ENCODE measurements around the gene MYZAP. TPM values are rescaled to one million over a fixed set of nuclear protein-coding genes. Genes with fewer than 3 reads are reported as not detected.

Gene MYZAP
- total and polyA plus RNA-seq, 3 donors from 2014 or later: 3.3 to 6.8 (median 5.6) TPM

- Histone ChIP-seq H3K27me3 (no peaks in the 10 kb centered on the region), H3K27ac (no peak overlapping the region), H3K9me3 (no peaks in the 10 kb centered on the region), H3K36me3 (ENCODE audit: low read depth, missing control alignments) (no peaks in the 10 kb centered on the region), H3K4me3 (no peak overlapping the region), H3K4me1 (peaks cover 14% of the 10 kb centered on the region)
- intact Hi-C loops (cut with DNase I; ENCODE audit: low total_unique reads): no loop called here
- no peak for DNase-seq
- WGBS, 2 donors: 82 to 97% methylated on average over 2 of the region's 2 CpGs
- TF ChIP-seq POLR2A (IDR thresholded peaks at IDR 0.05) (no peak), CTCF (IDR thresholded peaks at IDR 0.05) (no peak)
Observed at GRCh38 chr15:57637846-57638245, 46.1 kb downstream of the MYZAP start.

- intact Hi-C loops (cut with DNase I; ENCODE audit: low total_unique reads): no loop called here
- no peak for TF ChIP-seq CTCF (IDR thresholded peaks at IDR 0.05)
- no peak for TF ChIP-seq POLR2A (IDR thresholded peaks at IDR 0.05)
- Histone ChIP-seq H3K4me3 (no peak overlapping the region), H3K36me3 (ENCODE audit: low read depth, missing control alignments) (no peaks in the 10 kb centered on the region), H3K4me1 (peaks cover 14% of the 10 kb centered on the region), H3K27ac (no peak overlapping the region), H3K27me3 (no peaks in the 10 kb centered on the region), H3K9me3 (no peaks in the 10 kb centered on the region)
- WGBS, 2 donors: 86 to 93% methylated on average over 6 of the region's 6 CpGs
- no peak for DNase-seq
Observed at GRCh38 chr15:57639306-57639705, 47.6 kb downstream of the MYZAP start.

GRCh38 chr15:57640930-57641682 lies 49.4 kb downstream of the MYZAP start:
- Histone ChIP-seq H3K9me3 (no peaks in the 10 kb centered on the region), H3K4me1 (peaks cover under 1% of the 10 kb centered on the region), H3K27me3 (no peaks in the 10 kb centered on the region), H3K4me3 (no peak overlapping the region), H3K27ac (no peak overlapping the region), H3K36me3 (ENCODE audit: low read depth, missing control alignments) (no peaks in the 10 kb centered on the region)
- DNase-seq: no peak
- TF ChIP-seq POLR2A (IDR thresholded peaks at IDR 0.05) (no peak), CTCF (IDR thresholded peaks at IDR 0.05) (peak in 2 of 3 experiments; percentile 16 to 23)
- intact Hi-C loops (cut with DNase I; ENCODE audit: low total_unique reads): no loop called here
- 72 to 81% methylated on average over 8 of the region's 8 CpGs for WGBS, 2 donors

- WGBS, 2 donors: 94% methylated on average over 4 of the region's 4 CpGs
- no peak overlapping the region for H3K27ac ChIP-seq
- H3K27me3 ChIP-seq: no peaks in the 10 kb centered on the region
- H3K36me3 ChIP-seq (ENCODE audit: low read depth, missing control alignments): no peaks in the 10 kb centered on the region
- H3K9me3 ChIP-seq: no peaks in the 10 kb centered on the region
- intact Hi-C loops (cut with DNase I; ENCODE audit: low total_unique reads): no loop called here
- no peak for TF ChIP-seq POLR2A (IDR thresholded peaks at IDR 0.05)
- no peak for TF ChIP-seq CTCF (IDR thresholded peaks at IDR 0.05)
- H3K4me3 ChIP-seq: no peak overlapping the region
- DNase-seq: no peak
- peaks cover 5% of the 10 kb centered on the region for H3K4me1 ChIP-seq
Observed at GRCh38 chr15:57643826-57644225, 52.1 kb downstream of the MYZAP start.

- DNase-seq: no peak
- Histone ChIP-seq H3K9me3 (no peaks in the 10 kb centered on the region), H3K27ac (no peak overlapping the region), H3K36me3 (ENCODE audit: low read depth, missing control alignments) (no peaks in the 10 kb centered on the region), H3K4me3 (no peak overlapping the region), H3K4me1 (peaks cover 5% of the 10 kb centered on the region), H3K27me3 (no peaks in the 10 kb centered on the region)
- TF ChIP-seq CTCF (IDR thresholded peaks at IDR 0.05) (no peak), POLR2A (IDR thresholded peaks at IDR 0.05) (no peak)
- intact Hi-C loops (cut with DNase I; ENCODE audit: low total_unique reads): no loop called here
- WGBS, 2 donors: 63 to 82% methylated on average over 5 of the region's 5 CpGs
Observed at GRCh38 chr15:57646087-57646486, 54.4 kb downstream of the MYZAP start.
